Measurements from ENCODE around the gene PLAC8.
"Not testable (repeated sequence)": the region's sequence is repeated elsewhere in the genome, so short reads cannot be mapped to it uniquely, and the experiment has no call there.

PLAC8 gene

GRCh38 chr4:83067058-83067639, 47.4 kb downstream of the PLAC8 start:
- Histone ChIP-seq H3K4me1 (ENCODE audit: control insufficient read depth, insufficient read depth, low read length, poor library complexity, severe bottlenecking) (no peaks in the 10 kb centered on the region), H3K4me3 (ENCODE audit: extremely low read depth, insufficient read depth, low read length, poor library complexity, severe bottlenecking) (no peak overlapping the region), H3K36me3 (ENCODE audit: control insufficient read depth, insufficient read depth, low read length) (peaks cover 70% of the 10 kb centered on the region), H3K9me3 (ENCODE audit: control insufficient read depth, low read length) (no peaks in the 10 kb centered on the region), H3K27ac (ENCODE audit: low read depth, low read length, severe bottlenecking) (no peak overlapping the region)
- 95% methylated on average over 7 to 9 of the region's 10 CpGs for WGBS, 2 experiments (ENCODE audit: insufficient coverage in 2 of 2)

- no peaks in the 10 kb centered on the region for H3K4me1 ChIP-seq (ENCODE audit: control insufficient read depth, insufficient read depth, low read length, poor library complexity, severe bottlenecking)
- H3K36me3 ChIP-seq (ENCODE audit: control insufficient read depth, insufficient read depth, low read length) = peaks cover 65% of the 10 kb centered on the region
- no CpG with 5 or more reads among the region's 1 CpG for WGBS, 2 experiments (ENCODE audit: insufficient coverage in 2 of 2)
- H3K27ac ChIP-seq (ENCODE audit: low read depth, low read length, severe bottlenecking) = no peak overlapping the region
- H3K4me3 ChIP-seq (ENCODE audit: extremely low read depth, insufficient read depth, low read length, poor library complexity, severe bottlenecking) = no peak overlapping the region
- H3K9me3 ChIP-seq (ENCODE audit: control insufficient read depth, low read length) = no peaks in the 10 kb centered on the region
Measured at GRCh38 chr4:83065266-83065665, 49.3 kb downstream of the PLAC8 start.

- 93 to 100% methylated on average over 2 to 4 of the region's 4 CpGs for WGBS, 2 experiments (ENCODE audit: insufficient coverage in 2 of 2)
- Histone ChIP-seq H3K36me3 (ENCODE audit: control insufficient read depth, insufficient read depth, low read length) (peaks cover 62% of the 10 kb centered on the region), H3K9me3 (ENCODE audit: control insufficient read depth, low read length) (no peaks in the 10 kb centered on the region)
Measured at GRCh38 chr4:83062739-83063138, 51.8 kb downstream of the PLAC8 start.

DNA sequence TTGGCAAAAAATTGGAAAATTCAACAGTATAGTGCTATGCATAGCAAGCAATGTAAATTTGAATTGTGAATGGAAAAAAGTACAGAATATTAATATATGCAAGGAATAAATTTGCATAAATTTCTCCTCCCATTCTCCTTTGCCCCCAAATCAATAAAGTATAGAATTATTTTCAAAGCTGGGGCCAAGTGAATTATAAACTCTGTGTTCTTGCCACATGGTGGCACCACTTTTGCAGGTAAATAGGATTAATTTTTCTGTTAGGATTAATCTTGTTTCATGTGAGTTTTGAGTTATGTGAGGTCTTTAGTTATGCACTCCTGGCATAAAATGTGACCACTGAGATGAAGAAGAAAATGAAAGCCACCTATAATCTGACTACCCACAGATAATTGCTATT, 59.6 kb downstream of the PLAC8 start:
- peaks cover 51% of the 10 kb centered on the region for H3K36me3 ChIP-seq (ENCODE audit: control insufficient read depth, insufficient read depth, low read length)
- H3K27ac ChIP-seq (ENCODE audit: low read depth, low read length, severe bottlenecking) = no peak overlapping the region
- no peaks in the 10 kb centered on the region for H3K9me3 ChIP-seq (ENCODE audit: control insufficient read depth, low read length)
- no peaks in the 10 kb centered on the region for H3K4me1 ChIP-seq (ENCODE audit: control insufficient read depth, insufficient read depth, low read length, poor library complexity, severe bottlenecking)
- no peak overlapping the region for H3K4me3 ChIP-seq (ENCODE audit: extremely low read depth, insufficient read depth, low read length, poor library complexity, severe bottlenecking)

More at GRCh38 chr4:83062739-83063138, 51.8 kb downstream of the PLAC8 start:
- Histone ChIP-seq H3K27ac (ENCODE audit: low read depth, low read length, severe bottlenecking) (no peak overlapping the region), H3K4me1 (ENCODE audit: control insufficient read depth, insufficient read depth, low read length, poor library complexity, severe bottlenecking) (no peaks in the 10 kb centered on the region), H3K4me3 (ENCODE audit: extremely low read depth, insufficient read depth, low read length, poor library complexity, severe bottlenecking) (no peak overlapping the region)

DNA sequence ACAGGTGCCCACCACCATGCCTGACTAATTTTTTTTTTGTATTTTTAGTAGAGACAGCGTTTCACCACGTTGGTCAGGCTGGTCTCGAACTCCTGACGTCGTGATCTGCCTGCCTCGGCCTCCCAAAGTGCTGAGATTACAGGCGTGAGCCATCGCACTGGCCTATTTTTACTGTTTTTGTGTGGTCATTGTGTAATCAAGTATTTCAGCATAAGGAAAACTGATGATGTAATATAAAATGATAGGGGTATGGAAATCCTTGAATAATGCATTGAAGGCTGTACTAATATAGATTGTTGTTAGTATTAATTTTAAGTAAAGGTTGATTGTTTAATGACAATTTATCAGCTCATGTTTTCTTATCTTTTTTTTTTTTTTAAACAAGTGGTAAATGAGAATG, 65.7 kb downstream of the PLAC8 start:
- not testable (repeated sequence) for H3K4me3 ChIP-seq (ENCODE audit: extremely low read depth, insufficient read depth, low read length, poor library complexity, severe bottlenecking); H3K27ac ChIP-seq (ENCODE audit: low read depth, low read length, severe bottlenecking); H3K4me1 ChIP-seq (ENCODE audit: control insufficient read depth, insufficient read depth, low read length, poor library complexity, severe bottlenecking); H3K9me3 ChIP-seq (ENCODE audit: control insufficient read depth, low read length)
- 95 to 100% methylated on average over 6 to 8 of the region's 8 CpGs for WGBS, 2 experiments (ENCODE audit: insufficient coverage in 2 of 2)
- peaks cover 27% of the 10 kb centered on the region for H3K36me3 ChIP-seq (ENCODE audit: control insufficient read depth, insufficient read depth, low read length)

GRCh38 chr4:83046693-83047473, 67.6 kb downstream of the PLAC8 start:
- H3K27ac ChIP-seq (ENCODE audit: low read depth, low read length, severe bottlenecking) = no peak overlapping the region
- no peak overlapping the region for H3K4me3 ChIP-seq (ENCODE audit: extremely low read depth, insufficient read depth, low read length, poor library complexity, severe bottlenecking)
- H3K4me1 ChIP-seq (ENCODE audit: control insufficient read depth, insufficient read depth, low read length, poor library complexity, severe bottlenecking) = no peaks in the 10 kb centered on the region
- WGBS, 2 experiments (ENCODE audit: insufficient coverage in 2 of 2) = 97 to 98% methylated on average over 6 to 7 of the region's 8 CpGs
- H3K9me3 ChIP-seq (ENCODE audit: control insufficient read depth, low read length) = no peaks in the 10 kb centered on the region
- H3K36me3 ChIP-seq (ENCODE audit: control insufficient read depth, insufficient read depth, low read length) = peaks cover 15% of the 10 kb centered on the region

DNA sequence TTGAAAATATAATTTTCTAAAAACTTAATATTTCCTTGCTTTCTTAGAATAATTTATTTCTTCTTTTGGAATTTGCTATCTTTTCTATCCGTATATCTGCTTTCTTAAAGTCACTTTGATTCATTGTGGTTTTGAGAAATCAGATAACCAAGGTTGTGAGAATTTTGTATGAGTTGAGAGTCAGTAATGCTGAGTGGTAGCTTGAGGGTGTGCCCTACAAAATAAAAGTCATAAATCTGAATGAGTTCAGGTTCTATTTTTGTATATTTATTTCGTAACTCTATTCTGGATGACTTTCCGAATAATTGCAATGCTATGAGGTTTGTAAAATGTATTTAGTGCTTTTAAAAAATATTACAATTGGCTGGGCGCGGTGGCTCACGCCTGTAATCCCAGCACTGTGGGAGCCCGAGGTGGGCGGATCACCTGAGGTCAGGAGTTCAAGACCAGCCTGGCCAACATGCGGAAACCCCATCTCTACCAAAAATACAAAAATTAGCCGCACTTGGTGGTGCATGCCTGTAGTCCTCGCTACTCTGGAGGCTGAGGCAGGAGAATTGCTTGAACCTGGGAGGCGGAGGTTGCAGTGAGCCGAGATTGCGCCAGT, 70.6 kb downstream of the PLAC8 start:
- Histone ChIP-seq H3K36me3 (ENCODE audit: control insufficient read depth, insufficient read depth, low read length) (peaks cover 9% of the 10 kb centered on the region), H3K9me3 (ENCODE audit: control insufficient read depth, low read length) (no peaks in the 10 kb centered on the region), H3K4me1 (ENCODE audit: control insufficient read depth, insufficient read depth, low read length, poor library complexity, severe bottlenecking) (no peaks in the 10 kb centered on the region), H3K4me3 (ENCODE audit: extremely low read depth, insufficient read depth, low read length, poor library complexity, severe bottlenecking) (no peak overlapping the region), H3K27ac (ENCODE audit: low read depth, low read length, severe bottlenecking) (no peak overlapping the region)
- WGBS, 2 experiments (ENCODE audit: insufficient coverage in 2 of 2) = 95 to 98% methylated on average over 8 to 10 of the region's 14 CpGs

- H3K36me3 ChIP-seq (ENCODE audit: control insufficient read depth, insufficient read depth, low read length); H3K9me3 ChIP-seq (ENCODE audit: control insufficient read depth, low read length); H3K4me3 ChIP-seq (ENCODE audit: extremely low read depth, insufficient read depth, low read length, poor library complexity, severe bottlenecking); H3K4me1 ChIP-seq (ENCODE audit: control insufficient read depth, insufficient read depth, low read length, poor library complexity, severe bottlenecking); H3K27ac ChIP-seq (ENCODE audit: low read depth, low read length, severe bottlenecking): not testable (repeated sequence)
- WGBS, 2 experiments (ENCODE audit: insufficient coverage in 2 of 2) = 60 to 100% methylated on average over 1 of the region's 2 CpGs
Measured at GRCh38 chr4:83043157-83043556, 71.4 kb downstream of the PLAC8 start.

GRCh38 chr4:83040269-83040668, 74.3 kb downstream of the PLAC8 start:
- no peaks in the 10 kb centered on the region for H3K9me3 ChIP-seq (ENCODE audit: control insufficient read depth, low read length)
- H3K36me3 ChIP-seq (ENCODE audit: control insufficient read depth, insufficient read depth, low read length) = peaks cover 9% of the 10 kb centered on the region
- H3K4me1 ChIP-seq (ENCODE audit: control insufficient read depth, insufficient read depth, low read length, poor library complexity, severe bottlenecking) = peaks cover 5% of the 10 kb centered on the region
- no peak overlapping the region for H3K27ac ChIP-seq (ENCODE audit: low read depth, low read length, severe bottlenecking)
- no peak overlapping the region for H3K4me3 ChIP-seq (ENCODE audit: extremely low read depth, insufficient read depth, low read length, poor library complexity, severe bottlenecking)
- WGBS, 2 experiments (ENCODE audit: insufficient coverage in 2 of 2) = 77 to 95% methylated on average over 2 to 3 of the region's 3 CpGs

Data from mesodermal cell (in vitro differentiated cells).